K562 (cell line): Measurements from ENCODE around the gene GTPBP2. TPM values are rescaled to one million over a fixed set of nuclear protein-coding genes. Genes with fewer than 3 reads are reported as not detected.

Experiments used
- BRCA1 ChIP-seq, 2 experiments: fragments of 450-650 bp in 1 of 2; sonication (generic) in 1 of 2; formaldehyde crosslinking in 1 of 2; IDR thresholded peaks; 2 replicates each; pipeline versions ENCODE4 v1.5.0 to v1.6.1; 2017 to 2020; ENCODE audit warnings: mild to moderate bottlenecking in 1 of 2, missing genetic modification reagents in 1 of 2
- CAMTA2 ChIP-seq: fragments of 250-450 bp; sonication (Bioruptor Pico); conservative IDR thresholded peaks from 2 replicates; pipeline ENCODE4 v1.5.1; 2022
- CBX3 ChIP-seq, 2 experiments: IDR thresholded peaks; 1 replicate in 1 of 2; 2 replicates in 1 of 2; pipeline ENCODE4 v1.6.1; 2012; ENCODE audit warnings: inconsistent platforms in 2 of 2, low read length in 2 of 2, borderline replicate concordance in 1 of 2, control low read depth in 1 of 2
- DDX20 ChIP-seq: fragments of 450-650 bp; IDR thresholded peaks from 2 replicates; pipeline ENCODE4 v1.6.1; 2016; ENCODE audit warnings: missing genetic modification characterization, low read depth, mild to moderate bottlenecking, missing compliant biosample characterization, moderate library complexity
- EHMT2 ChIP-seq: fragments of 450-650 bp; IDR thresholded peaks from 2 replicates; pipeline ENCODE4 v1.6.1; 2018; ENCODE audit warnings: antibody characterized with exemption
- ELF2 ChIP-seq: fragments of 250-450 bp; sonication (Bioruptor Pico); IDR thresholded peaks from 2 replicates; pipeline ENCODE4 v1.5.0; 2021; ENCODE audit warnings: mild to moderate bottlenecking
- FOXA3 ChIP-seq, 2 experiments: fragments of 450-650 bp in 1 of 2; sonication (generic) in 1 of 2; formaldehyde crosslinking; IDR thresholded peaks in 1 of 2; conservative IDR thresholded peaks in 1 of 2; 2 replicates each; pipeline versions ENCODE4 v1.4.0 to v1.8.0; 2020 to 2022; ENCODE audit warnings: mild to moderate bottlenecking in 2 of 2, missing genetic modification reagents in 1 of 2
- GATAD2A ChIP-seq: fragments of 450-650 bp; IDR thresholded peaks from 2 replicates; pipeline ENCODE4 v1.6.1; 2017
- IFI16 ChIP-seq: fragments of 250-450 bp; sonication (Bioruptor Pico); IDR thresholded peaks from 2 replicates; pipeline ENCODE4 v2.1.2; 2022; ENCODE audit warnings: mild to moderate bottlenecking, inconsistent platforms
- ILK ChIP-seq: fragments of 450-650 bp; IDR thresholded peaks from 2 replicates; pipeline ENCODE4 v1.6.1; 2016; ENCODE audit warnings: missing genetic modification characterization, low read depth, mild to moderate bottlenecking, missing compliant biosample characterization, moderate library complexity, borderline replicate concordance
- JUN ChIP-seq, 2 experiments: sonication (generic) in 1 of 2; formaldehyde crosslinking in 1 of 2; IDR thresholded peaks; 2 replicates each; pipeline versions ENCODE4 v1.6.1 to v1.8.0; 2012 to 2022; ENCODE audit warnings: borderline replicate concordance in 2 of 2, mild to moderate bottlenecking in 2 of 2, improper control_type of control experiment in 1 of 2, low read depth in 1 of 2, low read length in 1 of 2, missing genetic modification reagents in 1 of 2
- MIER1 ChIP-seq: fragments of 450-650 bp; IDR thresholded peaks from 2 replicates; pipeline ENCODE4 v1.6.1; 2016; ENCODE audit warnings: antibody characterized with exemption, mild to moderate bottlenecking, low read depth
- NUFIP1 ChIP-seq: fragments of 450-650 bp; IDR thresholded peaks from 2 replicates; pipeline ENCODE4 v1.6.1; 2018; ENCODE audit not compliant: partially characterized antibody
- OTX1 ChIP-seq: fragments of 450-650 bp; formaldehyde crosslinking; IDR thresholded peaks from 2 replicates; pipeline ENCODE4 v1.4.0; 2022; ENCODE audit warnings: mild to moderate bottlenecking
- RAD21 ChIP-seq, 2 experiments: fragments of 250-450 bp in 1 of 2; fragments of 450-650 bp in 1 of 2; sonication (Bioruptor Pico) in 1 of 2; formaldehyde crosslinking in 1 of 2; IDR thresholded peaks in 1 of 2; conservative IDR thresholded peaks in 1 of 2; 2 replicates each; pipeline versions ENCODE4 v1.4.0 to v1.8.0; 2020 to 2022; ENCODE audit warnings: mild to moderate bottlenecking in 2 of 2, moderate library complexity in 1 of 2
- STAT5A ChIP-seq: IDR thresholded peaks from 2 replicates; pipeline ENCODE4 v1.6.1; 2012; ENCODE audit warnings: low read length, inconsistent platforms, borderline replicate concordance
- STAT5B ChIP-seq: fragments of 250-450 bp; sonication (Bioruptor Pico); IDR thresholded peaks from 2 replicates; pipeline ENCODE4 v1.8.0; 2021; ENCODE audit warnings: mild to moderate bottlenecking, inconsistent platforms
- TCFL5 ChIP-seq: fragments of 250-450 bp; sonication (Bioruptor Pico); conservative IDR thresholded peaks from 2 replicates; pipeline ENCODE4 v1.6.1; 2021; ENCODE audit warnings: mild to moderate bottlenecking, moderate library complexity, matching md5 sums
- ZBTB11 ChIP-seq, 3 experiments: fragments of 200-800 bp in 1 of 3; fragments of 250-450 bp in 1 of 3; fragments of 450-650 bp in 1 of 3; sonication (Bioruptor Pico) in 1 of 3; sonication (Bioruptor generic) in 1 of 3; formaldehyde crosslinking in 1 of 3; IDR thresholded peaks; 2 replicates each; pipeline versions ENCODE4 v1.6.1 to v1.8.0; 2016 to 2022; ENCODE audit warnings: mild to moderate bottlenecking in 2 of 3, missing genetic modification characterization in 2 of 3, missing compliant biosample characterization in 1 of 3, moderate library complexity in 1 of 3
- ZFP91 ChIP-seq: sonication (generic); formaldehyde crosslinking; IDR thresholded peaks from 2 replicates; pipeline ENCODE4 v1.8.0; 2022; ENCODE audit warnings: mild to moderate bottlenecking, missing genetic modification reagents
- ZKSCAN3 ChIP-seq: fragments of 250-450 bp; sonication (Bioruptor Pico); IDR thresholded peaks from 2 replicates; pipeline ENCODE4 v1.4.0; 2020
- ZNF436 ChIP-seq: fragments of 250-450, 450-650 bp; sonication (Bioruptor Pico); formaldehyde crosslinking; IDR thresholded peaks from 2 replicates; pipeline ENCODE4 v1.7.0; 2020; ENCODE audit warnings: mild to moderate bottlenecking
- ZNF444 ChIP-seq: fragments of 250-450 bp; sonication (Bioruptor Pico); IDR thresholded peaks from 2 replicates; pipeline ENCODE4 v1.4.0; 2020; ENCODE audit warnings: mild to moderate bottlenecking, moderate library complexity
- ZNF699 ChIP-seq: fragments of 250-450 bp; sonication (Bioruptor Pico); IDR thresholded peaks from 2 replicates; pipeline ENCODE4 v1.8.0; 2021; ENCODE audit warnings: mild to moderate bottlenecking, moderate library complexity; ENCODE audit not compliant: insufficient replicate concordance
- polyA plus RNA-seq, 8 experiments: library from polyadenylated mRNA; depleted of rRNA in 4 of 8; stranded (reverse) in 5 of 8; unstranded in 3 of 8; fragments of >200 nt; fragmentation: Nextera tagmentation in 2 of 8; fragmentation: Illumina TruSeq in 1 of 8; extraction: Ambion mirVana in 2 of 8; extraction: Trizol in 1 of 8; gene quantifications; 2 replicates each; pipeline versions ENCODE4 v1.2.1 to v1.2.3, GENCODE V29; 2011 to 2014; ENCODE audit warnings: inconsistent platforms in 1 of 8, missing spikeins in 1 of 8
- total RNA-seq, 7 experiments: library from RNA; depleted of rRNA in 6 of 7; stranded (reverse); fragments of >200 nt in 6 of 7; fragmentation: Illumina TruSeq in 2 of 7; extraction: Trizol in 2 of 7; gene quantifications; 2 replicates each; pipeline versions ENCODE4 v1.2.1 to v1.2.3, GENCODE V29; 2011 to 2021; ENCODE audit warnings: low replicate concordance in 1 of 7

The GTPBP2 gene
- total and polyA plus RNA-seq, 9 of the 15 experiments (the other 6 are each of a cell fraction or from before 2014, with no cell fraction given) = 48.4 to 196 (median 111) TPM

- TF ChIP-seq RAD21 (CRISPR knock-in tag; conservative IDR thresholded peaks at IDR 0.05 in 1 of 2, IDR thresholded peaks at IDR 0.05 in 1 of 2) = no peak; a peak in 2 of 4 replicates
- TF ChIP-seq DDX20 (tag) = peak; percentile 59; the same call in 1 of the 2 replicates
- no peak for TF ChIP-seq MIER1
- no peak for TF ChIP-seq NUFIP1
- no peak for TF ChIP-seq ZKSCAN3
- peak; percentile 33; the same call in 1 of the 2 replicates for TF ChIP-seq ILK (tag)
- no peak for TF ChIP-seq IFI16
- TF ChIP-seq STAT5B (CRISPR knock-in tag) = no peak
- TF ChIP-seq CAMTA2 = no peak
- TF ChIP-seq ZNF436 = no peak
- TF ChIP-seq ZBTB11 (CRISPR knock-in tag; IDR thresholded peaks at IDR 0.05) = no peak
- TF ChIP-seq BRCA1 (IDR thresholded peaks at IDR 0.05) = no peak
- no peak for TF ChIP-seq BRCA1 (CRISPR knock-in tag; IDR thresholded peaks at IDR 0.05)
- TF ChIP-seq JUN (IDR thresholded peaks at IDR 0.05; ENCODE audit: borderline replicate concordance, low read depth, low read length) = peak; percentile 99
- TF ChIP-seq JUN (CRISPR knock-in tag; IDR thresholded peaks at IDR 0.05; ENCODE audit: borderline replicate concordance) = peak; percentile 70; the same call in 1 of the 2 replicates
- TF ChIP-seq GATAD2A = no peak
- TF ChIP-seq ZNF699 (CRISPR knock-in tag) = no peak
- TF ChIP-seq ZFP91 (CRISPR knock-in tag) = no peak
- TF ChIP-seq OTX1 (CRISPR knock-in tag) = no peak
- no peak for TF ChIP-seq EHMT2
- TF ChIP-seq ELF2 (CRISPR knock-in tag) = no peak
- TF ChIP-seq STAT5A = no peak
- no peak for TF ChIP-seq TCFL5
- TF ChIP-seq CBX3 (IDR thresholded peaks at IDR 0.05; ENCODE audit: borderline replicate concordance in 1 of 2, low read length in 2 of 2) = no peak
- TF ChIP-seq FOXA3 (CRISPR knock-in tag; conservative IDR thresholded peaks at IDR 0.05 in 1 of 2, IDR thresholded peaks at IDR 0.05 in 1 of 2) = peak in 1 of 2 experiments; percentile 48; a peak in 1 of 4 replicates
- TF ChIP-seq ZNF444 = no peak
These were observed 58.1 kb downstream of the GTPBP2 start (continued) for GRCh38 chr6:43570876-43571441.
